ENCODE results near the gene TPST2.

Gene TPST2

GRCh38 chr22:26494506-26494905 lies 95.4 kb downstream of the TPST2 start:
- Histone ChIP-seq H3K36me3 (ENCODE audit: control insufficient read depth in 1 of 2, insufficient read depth in 2 of 2, low read length in 2 of 2) (peaks cover 47 to 70% of the 10 kb centered on the region in 2 experiments), H3K27me3 (ENCODE audit: insufficient read depth, low read length) (no peaks in the 10 kb centered on the region), H3K23ac (ENCODE audit: low read length) (no peak overlapping the region), H3K79me1 (ENCODE audit: low read length) (no peaks in the 10 kb centered on the region), H2BK5ac (ENCODE audit: low read depth, low read length, poor library complexity) (no peak overlapping the region), H3K18ac (ENCODE audit: low read length) (no peak overlapping the region), H3K79me2 (ENCODE audit: control insufficient read depth, insufficient read depth, low read length, poor library complexity) (no peaks in the 10 kb centered on the region), H3K14ac (ENCODE audit: low read length) (no peak overlapping the region), H4K12ac (ENCODE audit: low read depth, low read length) (no peak overlapping the region), H2AFZ (ENCODE audit: insufficient read depth, low read length, poor library complexity) (no peak overlapping the region), H3K9ac (ENCODE audit: low read length) (no peak overlapping the region), H2BK12ac (ENCODE audit: low read length) (no peak overlapping the region), H3K4me1 (ENCODE audit: control insufficient read depth in 1 of 2, insufficient read depth in 2 of 2, low read length in 2 of 2) (no peaks in the 10 kb centered on the region), H4K8ac (ENCODE audit: low read depth, low read length) (no peak overlapping the region), H4K91ac (ENCODE audit: low read depth, low read length) (no peak overlapping the region), H2AK5ac (ENCODE audit: low read length) (no peak overlapping the region), H3K4me3 (ENCODE audit: low read depth, low read length) (no peak overlapping the region), H3K9me3 (ENCODE audit: insufficient read depth, low read depth, low read length) (no peaks in the 10 kb centered on the region), H3K27ac (ENCODE audit: low read depth, low read length) (no peak overlapping the region), H3K4ac (ENCODE audit: low read depth, low read length) (no peak overlapping the region), H2BK120ac (ENCODE audit: insufficient read depth, low read length, poor library complexity) (no peak overlapping the region), H3K4me2 (ENCODE audit: low read length) (no peak overlapping the region)
- DNase-seq = no peak

GRCh38 chr22:26492220-26492619 lies 97.7 kb downstream of the TPST2 start:
- no peak overlapping the region for H3K23ac ChIP-seq (ENCODE audit: low read length)
- H3K4ac ChIP-seq (ENCODE audit: low read depth, low read length) = no peak overlapping the region
- H4K91ac ChIP-seq (ENCODE audit: low read depth, low read length) = no peak overlapping the region
- DNase-seq = no peak
- no peaks in the 10 kb centered on the region for H3K79me1 ChIP-seq (ENCODE audit: low read length)
- no peak overlapping the region for H2BK120ac ChIP-seq (ENCODE audit: insufficient read depth, low read length, poor library complexity)
- H3K4me1 ChIP-seq (ENCODE audit: control insufficient read depth in 1 of 2, insufficient read depth in 2 of 2, low read length in 2 of 2) = no peaks in the 10 kb centered on the region
- no peak overlapping the region for H3K4me2 ChIP-seq (ENCODE audit: low read length)
- peaks cover 44 to 81% of the 10 kb centered on the region in 2 experiments for H3K36me3 ChIP-seq (ENCODE audit: control insufficient read depth in 1 of 2, insufficient read depth in 2 of 2, low read length in 2 of 2)
- no peak overlapping the region for H3K18ac ChIP-seq (ENCODE audit: low read length)
- H3K79me2 ChIP-seq (ENCODE audit: control insufficient read depth, insufficient read depth, low read length, poor library complexity) = no peaks in the 10 kb centered on the region
- H2BK12ac ChIP-seq (ENCODE audit: low read length) = no peak overlapping the region
- no peak overlapping the region for H4K8ac ChIP-seq (ENCODE audit: low read depth, low read length)
- no peak overlapping the region for H2AFZ ChIP-seq (ENCODE audit: insufficient read depth, low read length, poor library complexity)
- no peak overlapping the region for H4K12ac ChIP-seq (ENCODE audit: low read depth, low read length)
- no peak overlapping the region for H3K27ac ChIP-seq (ENCODE audit: low read depth, low read length)
- H3K9me3 ChIP-seq (ENCODE audit: insufficient read depth, low read depth, low read length) = no peaks in the 10 kb centered on the region
- H3K27me3 ChIP-seq (ENCODE audit: insufficient read depth, low read length) = no peaks in the 10 kb centered on the region
- WGBS (ENCODE audit: extremely low coverage, insufficient coverage, insufficient read length) = no CpG with 5 or more reads among the region's 9 CpGs
- H2BK5ac ChIP-seq (ENCODE audit: low read depth, low read length, poor library complexity) = no peak overlapping the region
- no peak overlapping the region for H3K4me3 ChIP-seq (ENCODE audit: low read depth, low read length)
- no peak overlapping the region for H3K14ac ChIP-seq (ENCODE audit: low read length)
- no peak overlapping the region for H2AK5ac ChIP-seq (ENCODE audit: low read length)
- H3K9ac ChIP-seq (ENCODE audit: low read length) = no peak overlapping the region

- H3K79me1 ChIP-seq (ENCODE audit: low read length) = no peaks in the 10 kb centered on the region
- H3K23ac ChIP-seq (ENCODE audit: low read length) = no peak overlapping the region
- H3K18ac ChIP-seq (ENCODE audit: low read length) = no peak overlapping the region
- H2AFZ ChIP-seq (ENCODE audit: insufficient read depth, low read length, poor library complexity) = no peak overlapping the region
- no peaks in the 10 kb centered on the region for H3K4me1 ChIP-seq (ENCODE audit: control insufficient read depth in 1 of 2, insufficient read depth in 2 of 2, low read length in 2 of 2)
- H2AK5ac ChIP-seq (ENCODE audit: low read length) = no peak overlapping the region
- no peaks in the 10 kb centered on the region for H3K27me3 ChIP-seq (ENCODE audit: insufficient read depth, low read length)
- no peak overlapping the region for H4K12ac ChIP-seq (ENCODE audit: low read depth, low read length)
- no peak overlapping the region for H3K4ac ChIP-seq (ENCODE audit: low read depth, low read length)
- H3K9me3 ChIP-seq (ENCODE audit: insufficient read depth, low read depth, low read length) = no peaks in the 10 kb centered on the region
- no peak overlapping the region for H4K8ac ChIP-seq (ENCODE audit: low read depth, low read length)
- H3K9ac ChIP-seq (ENCODE audit: low read length) = no peak overlapping the region
- no peak overlapping the region for H2BK5ac ChIP-seq (ENCODE audit: low read depth, low read length, poor library complexity)
- H3K14ac ChIP-seq (ENCODE audit: low read length) = no peak overlapping the region
- no peak overlapping the region for H2BK12ac ChIP-seq (ENCODE audit: low read length)
- H4K91ac ChIP-seq (ENCODE audit: low read depth, low read length) = no peak overlapping the region
- DNase-seq = no peak
- H3K27ac ChIP-seq (ENCODE audit: low read depth, low read length) = no peak overlapping the region
- no peak overlapping the region for H3K4me3 ChIP-seq (ENCODE audit: low read depth, low read length)
- H3K4me2 ChIP-seq (ENCODE audit: low read length) = no peak overlapping the region
- H2BK120ac ChIP-seq (ENCODE audit: insufficient read depth, low read length, poor library complexity) = no peak overlapping the region
- peaks cover 30 to 64% of the 10 kb centered on the region in 2 experiments for H3K36me3 ChIP-seq (ENCODE audit: control insufficient read depth in 1 of 2, insufficient read depth in 2 of 2, low read length in 2 of 2)
- H3K79me2 ChIP-seq (ENCODE audit: control insufficient read depth, insufficient read depth, low read length, poor library complexity) = no peaks in the 10 kb centered on the region
- no CpG with 5 or more reads among the region's 4 CpGs for WGBS (ENCODE audit: extremely low coverage, insufficient coverage, insufficient read length)
Observed at GRCh38 chr22:26489447-26490036, 100.4 kb downstream of the TPST2 start.

- Histone ChIP-seq H4K12ac (ENCODE audit: low read depth, low read length) (no peak overlapping the region), H2AK5ac (ENCODE audit: low read length) (no peak overlapping the region), H3K14ac (ENCODE audit: low read length) (no peak overlapping the region), H3K27ac (ENCODE audit: low read depth, low read length) (no peak overlapping the region), H3K36me3 (ENCODE audit: control insufficient read depth in 1 of 2, insufficient read depth in 2 of 2, low read length in 2 of 2) (peaks cover 20 to 50% of the 10 kb centered on the region in 2 experiments), H2BK120ac (ENCODE audit: insufficient read depth, low read length, poor library complexity) (no peak overlapping the region), H3K23ac (ENCODE audit: low read length) (no peak overlapping the region), H3K9me3 (ENCODE audit: insufficient read depth, low read depth, low read length) (no peaks in the 10 kb centered on the region), H3K4me3 (ENCODE audit: low read depth, low read length) (no peak overlapping the region), H2BK5ac (ENCODE audit: low read depth, low read length, poor library complexity) (no peak overlapping the region), H3K4me1 (ENCODE audit: control insufficient read depth in 1 of 2, insufficient read depth in 2 of 2, low read length in 2 of 2) (peaks cover 1 to 2% of the 10 kb centered on the region in 2 experiments), H3K4ac (ENCODE audit: low read depth, low read length) (no peak overlapping the region), H3K18ac (ENCODE audit: low read length) (no peak overlapping the region), H3K79me1 (ENCODE audit: low read length) (peaks cover 9% of the 10 kb centered on the region), H3K4me2 (ENCODE audit: low read length) (no peak overlapping the region), H3K27me3 (ENCODE audit: insufficient read depth, low read length) (no peaks in the 10 kb centered on the region), H3K79me2 (ENCODE audit: control insufficient read depth, insufficient read depth, low read length, poor library complexity) (peaks cover 7% of the 10 kb centered on the region), H2AFZ (ENCODE audit: insufficient read depth, low read length, poor library complexity) (no peak overlapping the region), H4K91ac (ENCODE audit: low read depth, low read length) (no peak overlapping the region), H4K8ac (ENCODE audit: low read depth, low read length) (no peak overlapping the region), H3K9ac (ENCODE audit: low read length) (no peak overlapping the region), H2BK12ac (ENCODE audit: low read length) (no peak overlapping the region)
- WGBS (ENCODE audit: extremely low coverage, insufficient coverage, insufficient read length) = no CpG with 5 or more reads among the region's 3 CpGs
- DNase-seq = no peak
Observed at GRCh38 chr22:26487996-26488395, 101.9 kb downstream of the TPST2 start.

Measured in trophoblast cell (in vitro differentiated cells and primary cell).